Adrenal gland (tissue), 12 donors: ENCODE measurements around the gene TXNDC9. TPM values are rescaled to one million over a fixed set of nuclear protein-coding genes. Genes with fewer than 3 reads are reported as not detected.
"Not testable (repeated sequence)": the region's sequence is repeated elsewhere in the genome, so short reads cannot be mapped to it uniquely, and the experiment has no call there.

Experiments
- DNase-seq, 7 donors: peaks; one replicate each; pipeline ENCODE4 v3.0.0-alpha.2; 2019 to 2020
- H3K27ac ChIP-seq, 5 donors: fragments of 200-600 bp; sonication (generic) in 4 of 5; 1 replicate in 3 of 5; 2 replicates in 2 of 5; pipeline versions ENCODE4 v1.5.1 to v1.8.0; 2016 to 2020; ENCODE audit warnings: mild to moderate bottlenecking in 1 of 5
- H3K27me3 ChIP-seq: fragments of 200-600 bp; 2 replicates; pipeline ENCODE4 v1.8.0; 2021
- H3K36me3 ChIP-seq, 2 donors: fragments of 200-600 bp; replicated peaks in 1 of 2; 1 replicate in 1 of 2; 2 replicates in 1 of 2; pipeline versions ENCODE4 v1.5.1 to v1.8.0; 2018 to 2022
- H3K4me1 ChIP-seq, 2 donors: fragments of 200-600 bp; replicated peaks in 1 of 2; 1 replicate in 1 of 2; 2 replicates in 1 of 2; pipeline versions ENCODE4 v1.5.1 to v1.8.0; 2018 to 2021
- H3K4me3 ChIP-seq, 4 donors: fragments of 200-600 bp; sonication (generic) in 3 of 4; one replicate each; pipeline ENCODE4 v1.5.1; 2016 to 2018
- H3K9me3 ChIP-seq, 3 donors: fragments of 200-600 bp; sonication (generic) in 1 of 3; replicated peaks in 1 of 3; 1 replicate in 2 of 3; 2 replicates in 1 of 3; pipeline versions ENCODE4 v1.5.1 to v1.8.0; 2016 to 2021
- CTCF ChIP-seq, 6 experiments: fragments of 450-650 bp in 4 of 6; fragments of 200-600 bp in 2 of 6; sonication (generic) in 1 of 6; IDR thresholded peaks; 1 replicate in 5 of 6; 2 replicates in 1 of 6; pipeline versions ENCODE4 v1.5.1 to v1.8.0; 2016 to 2021; ENCODE audit warnings: antibody characterized with exemption in 6 of 6, mild to moderate bottlenecking in 2 of 6, moderate library complexity in 1 of 6
- POLR2A ChIP-seq, 2 donors: fragments of 450-650 bp; IDR thresholded peaks; one replicate each; pipeline ENCODE4 v1.6.1; 2017; ENCODE audit warnings: antibody characterized with exemption in 2 of 2, mild to moderate bottlenecking in 2 of 2, moderate library complexity in 1 of 2
- WGBS, 4 donors: extraction: QIAGEN DNeasy Blood & Tissue Kit in 2 of 4; methylation state at CpG; one replicate each; pipeline versions ENCODE4 v1.1.5 to v1.1.7; 2013 to 2017; 5-methylcytosine and 5-hydroxymethylcytosine counted together
- intact Hi-C, 2 donors: fragments of 100-400 bp; cut with DNase I; formaldehyde crosslinking; loops; one replicate each; pipeline versions ENCODE4 v1.14.1 to v1.15.0; 2022 to 2023
- polyA plus RNA-seq, 3 donors: library from polyadenylated mRNA; stranded (reverse); fragments of 200-250 nt in 2 of 3; fragments of 350-450 nt in 1 of 3; fragmentation: Illumina TruSeq in 1 of 3; extraction: RNeasy Lipid Tissue Mini Kit (QIAGEN cat#74804) in 1 of 3; gene quantifications; one replicate each; pipeline ENCODE4 v1.2.3, GENCODE V29; 2013 to 2014
- total RNA-seq, 9 donors: library from RNA; depleted of rRNA in 4 of 9; stranded (reverse); fragments of >200 nt in 4 of 9; fragments of 120-200 nt in 1 of 9; fragmentation: NEBNext Ultra II Directional in 1 of 9; extraction: Animal tissue kit (Norgen Biotek cat#: 25700) in 1 of 9; gene quantifications; one replicate each; pipeline versions ENCODE4 v1.1.0 to v1.2.4, GENCODE V29; 2013 to 2023
- donor health status: healthy with polysubstance abuse.
- donor health status: Bipolar disorder and iron deficiency.
- donor health status: DM: yes; HTN: yes; CAD: no.
- donor health status: DM: no; HTN: no; CAD: no.
- donor health status: DM: no; HTN: no; CAD: no.
- donor health status: DM: yes; HTN: yes; CAD: no.

The TXNDC9 gene
- total and polyA plus RNA-seq, 12 donors = 10.5 to 54.5 (median 25.2) TPM

DNA sequence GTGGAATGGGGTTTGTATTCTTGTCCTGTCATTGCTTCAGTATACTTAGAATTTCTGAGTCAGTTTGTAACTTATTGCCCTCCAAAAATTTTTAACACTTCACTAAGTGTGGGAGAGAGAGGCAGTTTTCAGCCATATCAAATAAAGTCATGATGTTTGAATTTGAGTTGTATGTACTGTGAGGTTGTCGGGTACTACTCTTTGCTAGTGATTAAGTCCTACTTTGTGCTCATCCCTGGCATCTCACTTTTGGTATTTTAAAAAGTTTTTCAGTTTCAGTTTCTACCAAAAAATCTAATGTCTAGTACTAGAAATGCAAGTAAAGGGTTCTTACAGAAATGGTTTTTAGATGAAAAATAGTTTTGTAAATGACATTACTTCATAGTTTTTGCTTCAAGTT lies 41.7 kb upstream of the TXNDC9 start:
- Histone ChIP-seq H3K27me3 (no peaks in the 10 kb centered on the region), H3K36me3 (peaks cover 0 to 50% of the 10 kb centered on the region in 2 donors), H3K9me3 (no peaks in the 10 kb centered on the region), H3K4me3 (no peak overlapping the region), H3K27ac (no peak overlapping the region), H3K4me1 (no peaks in the 10 kb centered on the region)
- 90 to 97% (median 96%) methylated on average over 1 of the region's 1 CpG for WGBS, 4 donors
- TF ChIP-seq CTCF (IDR thresholded peaks at IDR 0.05) = no peak
- no peak for TF ChIP-seq POLR2A (IDR thresholded peaks at IDR 0.05)
- intact Hi-C loops = no loop called here
- no peak for DNase-seq

- H3K9me3 ChIP-seq = no peaks in the 10 kb centered on the region
- H3K36me3 ChIP-seq = peaks cover 0 to 57% of the 10 kb centered on the region in 2 donors
- 89 to 96% (median 95%) methylated on average over 7 of the region's 7 CpGs for WGBS, 4 donors
- no peaks in the 10 kb centered on the region for H3K27me3 ChIP-seq
- TF ChIP-seq CTCF (IDR thresholded peaks at IDR 0.05) = no peak
- TF ChIP-seq POLR2A (IDR thresholded peaks at IDR 0.05) = no peak
- no peak for DNase-seq
- no peaks in the 10 kb centered on the region for H3K4me1 ChIP-seq
- H3K27ac ChIP-seq = no peak overlapping the region
- no peak overlapping the region for H3K4me3 ChIP-seq
- intact Hi-C loops = no loop called here
Measured at GRCh38 chr2:99376254-99376864, 40.2 kb upstream of the TXNDC9 start.

GRCh38 chr2:99374747-99375146 lies 38.6 kb upstream of the TXNDC9 start:
- Histone ChIP-seq H3K27me3 (no peaks in the 10 kb centered on the region), H3K9me3 (no peaks in the 10 kb centered on the region), H3K4me3 (no peak overlapping the region), H3K36me3 (peaks cover 0 to 50% of the 10 kb centered on the region in 2 donors), H3K27ac (no peak overlapping the region), H3K4me1 (no peaks in the 10 kb centered on the region)
- no peak for DNase-seq
- TF ChIP-seq CTCF (IDR thresholded peaks at IDR 0.05) = no peak
- no peak for TF ChIP-seq POLR2A (IDR thresholded peaks at IDR 0.05)
- intact Hi-C loops = no loop called here

DNA sequence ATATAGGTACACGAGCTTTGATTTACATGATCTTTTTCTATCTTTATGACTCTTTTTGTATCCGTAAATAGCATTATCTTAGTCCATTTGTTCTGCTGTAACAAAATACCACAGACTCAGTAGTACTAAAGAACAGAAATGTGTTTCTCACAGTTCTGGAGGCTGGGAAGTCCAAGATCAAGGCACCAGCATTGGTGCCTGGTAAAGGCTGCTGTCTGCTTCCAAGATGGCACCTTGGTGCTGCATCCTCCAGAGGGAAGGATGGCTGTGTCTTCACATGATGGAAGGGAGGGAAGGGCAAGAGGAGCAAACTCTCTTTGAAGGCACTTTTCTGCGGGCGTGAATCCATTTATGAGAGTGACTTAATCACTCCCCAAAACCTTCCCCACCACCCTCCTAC lies 37.0 kb upstream of the TXNDC9 start:
- 96 to 98% (median 97%) methylated on average over 4 of the region's 4 CpGs for WGBS, 4 donors
- Histone ChIP-seq H3K4me3 (no peak overlapping the region), H3K9me3 (no peaks in the 10 kb centered on the region), H3K27ac (no peak overlapping the region), H3K27me3 (no peaks in the 10 kb centered on the region), H3K4me1 (no peaks in the 10 kb centered on the region), H3K36me3 (peaks cover 0 to 53% of the 10 kb centered on the region in 2 donors)
- intact Hi-C loops = no loop called here
- no peak for TF ChIP-seq POLR2A (IDR thresholded peaks at IDR 0.05)
- no peak for DNase-seq

DNA sequence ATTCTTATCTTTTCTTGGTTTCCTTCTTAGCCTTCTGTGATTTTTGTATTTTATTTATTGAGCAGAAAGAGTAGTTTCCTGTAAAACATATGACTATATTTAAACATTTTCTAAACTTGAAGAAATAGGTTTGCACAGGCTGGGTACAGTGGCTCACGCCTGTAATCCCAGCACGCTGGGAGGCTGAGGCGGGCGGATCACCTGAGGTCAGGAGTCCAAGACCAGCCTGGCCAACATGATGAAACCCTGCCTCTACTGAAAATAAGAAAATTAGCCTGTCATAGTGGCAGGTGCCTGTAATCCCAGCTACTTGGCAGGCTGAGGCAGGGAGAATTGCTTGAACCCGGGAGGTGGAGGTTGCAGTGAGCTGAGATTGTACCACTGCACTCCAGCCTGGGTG lies 32.7 kb upstream of the TXNDC9 start:
- WGBS, 4 donors = 96 to 98% (median 98%) methylated on average over 5 of the region's 5 CpGs
- H3K27ac ChIP-seq, DNase-seq, H3K27me3 ChIP-seq, intact Hi-C loops, H3K4me1 ChIP-seq, H3K9me3 ChIP-seq, H3K4me3 ChIP-seq: not testable (repeated sequence)
- peaks cover 0 to 70% of the 10 kb centered on the region in 2 donors for H3K36me3 ChIP-seq
